ENCODE data around the gene CDYL2.

GRCh38 chr16:80684136-80684765, 120.1 kb downstream of the CDYL2 start:
- TF ChIP-seq POLR2A (IDR thresholded peaks at IDR 0.05; ENCODE audit: low read depth, low read length): no peak
- TF ChIP-seq POLR2AphosphoS5 (IDR thresholded peaks at IDR 0.05; ENCODE audit: low read depth, low read length): no peak
- no peak for TF ChIP-seq TAF1 (IDR thresholded peaks at IDR 0.05; ENCODE audit: borderline replicate concordance, low read depth, low read length)
